Prostate gland (tissue), 2 donors: Measurements from ENCODE around the gene SCUBE1.

Source experiments
- CTCF ChIP-seq, 4 experiments: fragments of 200-600 bp in 2 of 4; fragments of 450-650 bp in 2 of 4; sonication (generic) in 2 of 4; IDR thresholded peaks; 1 replicate in 3 of 4; 2 replicates in 1 of 4; pipeline ENCODE4 v1.5.1; 2016 to 2019; ENCODE audit warnings: antibody characterized with exemption in 4 of 4, mild to moderate bottlenecking in 2 of 4, moderate library complexity in 2 of 4
- POLR2A ChIP-seq: fragments of 450-650 bp; IDR thresholded peaks from one replicate; pipeline ENCODE4 v1.6.1; 2016; ENCODE audit warnings: antibody characterized with exemption, mild to moderate bottlenecking
- POLR2AphosphoS5 ChIP-seq: sonication (generic); formaldehyde crosslinking; IDR thresholded peaks from one replicate; pipeline ENCODE4 v1.6.1; 2017; ENCODE audit warnings: antibody characterized with exemption

- no peak for TF ChIP-seq POLR2A
- TF ChIP-seq CTCF (IDR thresholded peaks at IDR 0.05): no peak
- TF ChIP-seq POLR2AphosphoS5: no peak
Observed at GRCh38 chr22:43287441-43287840, 55.7 kb downstream of the SCUBE1 start.
